ENCODE measurements around the gene SETD2.
A peak's percentile ranks its signal among the peaks of the same experiment; 100 is the strongest.
"Not testable (repeated sequence)": the region's sequence is repeated elsewhere in the genome, so short reads cannot be mapped to it uniquely, and the experiment has no call there.

Gene SETD2

DNA sequence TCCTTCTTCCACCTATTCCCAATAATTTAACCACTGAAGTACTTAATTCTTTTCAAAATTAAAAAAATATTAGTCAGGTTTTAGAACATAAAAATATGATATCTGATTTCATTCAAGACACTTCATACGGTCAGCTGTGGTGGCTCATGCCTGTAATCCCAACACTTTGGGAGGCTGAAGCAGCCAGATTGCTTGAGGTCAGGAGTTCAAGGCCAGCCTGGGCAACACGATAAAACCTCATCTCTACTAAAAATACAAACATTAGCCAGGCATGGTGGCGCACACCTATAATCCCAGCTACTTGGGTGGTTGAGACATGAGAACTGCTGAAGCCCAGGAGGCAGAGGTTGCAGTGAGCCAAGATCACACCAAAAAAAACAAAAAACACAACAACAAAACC, 127.8 kb downstream of the SETD2 start:
- FAIRE-seq (no peak), DNase-seq (ENCODE audit: insufficient read length) (no peak)
- TF ChIP-seq POLR2AphosphoS5 (IDR thresholded peaks at IDR 0.05; ENCODE audit: low read depth, low read length), result no peak
- TF ChIP-seq POLR2A (IDR thresholded peaks at IDR 0.05; ENCODE audit: low read depth, low read length), result no peak
- no peak for TF ChIP-seq TAF1 (IDR thresholded peaks at IDR 0.05; ENCODE audit: borderline replicate concordance, low read depth, low read length)

DNA sequence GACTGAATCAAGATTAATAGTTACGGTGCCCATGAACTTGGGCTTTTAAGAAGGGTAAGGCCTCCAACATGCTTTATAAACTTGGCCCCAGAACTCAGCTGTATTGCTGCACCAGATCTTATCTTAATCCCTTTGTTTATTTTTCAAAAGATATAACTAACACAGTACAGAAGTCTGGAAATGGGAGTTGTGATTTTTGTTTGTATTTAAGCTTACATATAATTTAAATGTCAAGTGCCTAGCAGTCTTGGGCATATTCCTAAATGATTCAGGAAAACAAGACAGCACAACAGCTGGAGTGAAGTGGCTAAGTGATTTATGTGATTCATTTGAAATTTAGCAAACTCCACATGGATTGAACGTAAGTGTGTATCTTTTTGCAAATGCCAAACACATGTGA, 128.3 kb downstream of the SETD2 start:
- DNase-seq (ENCODE audit: insufficient read length), result no peak
- TF ChIP-seq TAF1 (IDR thresholded peaks at IDR 0.05; ENCODE audit: borderline replicate concordance, low read depth, low read length) (no peak), POLR2A (IDR thresholded peaks at IDR 0.05; ENCODE audit: low read depth, low read length) (no peak), POLR2AphosphoS5 (IDR thresholded peaks at IDR 0.05; ENCODE audit: low read depth, low read length) (no peak)
- no peak for FAIRE-seq

DNA sequence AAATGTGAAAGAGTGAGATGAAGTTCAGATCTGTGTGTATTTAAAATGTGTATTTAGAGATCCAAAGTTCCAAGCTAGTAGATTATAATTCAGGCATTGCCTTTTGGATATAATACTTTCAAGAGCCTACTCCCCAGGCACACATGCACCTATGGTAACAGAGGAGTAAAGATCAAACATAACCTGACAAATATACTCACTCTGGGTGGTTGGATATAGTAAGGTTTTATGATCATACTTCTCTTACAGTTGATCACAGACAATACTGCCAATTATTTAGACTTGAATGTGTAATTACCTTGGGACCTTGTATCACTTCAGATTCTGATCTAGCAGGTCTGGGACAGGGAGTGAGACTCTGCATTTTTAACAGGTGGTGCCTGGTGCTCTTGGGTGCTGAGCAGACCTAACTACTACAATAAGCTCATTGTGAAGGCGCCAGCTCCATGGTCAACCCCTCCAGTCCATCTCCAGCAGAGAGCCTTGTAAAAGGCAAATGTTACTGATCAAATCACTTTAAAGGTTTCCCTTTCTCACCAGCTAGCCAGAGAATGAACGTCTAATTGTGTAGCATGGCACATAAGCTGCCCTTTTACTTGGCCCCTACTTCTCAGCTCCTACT, 128.9 kb downstream of the SETD2 start:
- TF ChIP-seq TAF1 (IDR thresholded peaks at IDR 0.05; ENCODE audit: borderline replicate concordance, low read depth, low read length) (no peak), POLR2AphosphoS5 (IDR thresholded peaks at IDR 0.05; ENCODE audit: low read depth, low read length) (no peak), POLR2A (IDR thresholded peaks at IDR 0.05; ENCODE audit: low read depth, low read length) (no peak)
- FAIRE-seq (no peak), DNase-seq (ENCODE audit: insufficient read length) (no peak)

DNA sequence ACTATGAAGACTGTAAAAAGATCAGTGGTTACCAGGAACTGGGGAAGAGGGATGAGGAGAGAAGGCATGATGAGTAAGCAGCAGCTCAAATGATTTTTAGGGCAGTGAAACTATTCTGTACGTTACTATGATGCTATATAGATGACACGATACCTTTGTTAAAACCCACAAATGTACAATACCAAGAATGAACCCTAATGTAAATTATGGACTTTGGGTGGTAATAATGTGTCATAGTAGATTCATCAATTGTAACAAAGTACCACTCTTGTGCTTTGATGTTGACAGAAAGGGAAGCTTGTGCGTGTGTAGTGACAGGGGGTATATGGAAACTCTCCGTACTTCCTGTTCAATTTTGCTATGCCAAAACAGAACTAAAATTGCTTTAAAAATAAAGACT, 132.9 kb downstream of the SETD2 start:
- not testable (repeated sequence) for FAIRE-seq; DNase-seq (ENCODE audit: insufficient read length)

DNA sequence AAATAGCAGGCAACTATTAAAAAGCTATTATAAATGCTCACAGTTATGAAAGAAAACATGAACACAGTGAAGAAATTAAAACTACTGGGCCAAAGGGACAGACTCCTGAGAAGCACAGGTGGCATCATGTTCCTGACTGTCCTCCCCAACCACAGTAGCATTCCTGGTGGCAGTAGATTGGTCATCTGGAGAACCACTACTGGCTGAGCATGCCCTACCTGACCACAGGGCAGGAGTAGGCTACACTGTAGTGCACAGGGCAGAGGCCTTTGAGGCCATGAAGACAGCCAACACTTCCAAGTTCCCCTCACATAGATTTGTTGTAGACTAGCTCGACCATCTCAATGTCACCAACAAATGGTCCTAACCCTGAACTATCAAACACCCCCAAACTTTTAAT, 135.2 kb downstream of the SETD2 start:
- TF ChIP-seq TAF1 (IDR thresholded peaks at IDR 0.05; ENCODE audit: borderline replicate concordance, low read depth, low read length) (no peak), POLR2AphosphoS5 (IDR thresholded peaks at IDR 0.05; ENCODE audit: low read depth, low read length) (no peak), POLR2A (IDR thresholded peaks at IDR 0.05; ENCODE audit: low read depth, low read length) (no peak)
- DNase-seq (ENCODE audit: insufficient read length) (no peak), FAIRE-seq (no peak)

DNA sequence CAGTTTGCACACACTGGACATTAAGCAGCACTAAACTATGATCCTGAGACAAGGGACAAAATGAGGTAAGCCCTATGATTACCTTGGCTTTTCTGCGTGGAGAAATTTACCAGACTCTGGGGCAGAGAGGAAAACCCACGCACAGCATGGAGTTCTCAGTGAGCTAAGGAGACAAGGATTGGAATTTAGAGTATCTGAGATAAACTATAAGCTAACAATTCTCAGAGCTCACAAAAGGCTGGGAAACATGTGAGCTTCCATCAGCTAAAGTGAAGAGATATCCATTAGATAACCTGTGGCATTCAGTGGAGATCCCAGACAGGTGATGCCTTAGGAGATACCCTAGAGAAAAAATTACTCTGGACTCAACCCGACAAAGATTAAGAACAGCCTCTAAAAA, 135.8 kb downstream of the SETD2 start:
- DNase-seq (ENCODE audit: insufficient read length), result no peak
- TF ChIP-seq POLR2A (IDR thresholded peaks at IDR 0.05; ENCODE audit: low read depth, low read length) (no peak), TAF1 (IDR thresholded peaks at IDR 0.05; ENCODE audit: borderline replicate concordance, low read depth, low read length) (no peak), POLR2AphosphoS5 (IDR thresholded peaks at IDR 0.05; ENCODE audit: low read depth, low read length) (no peak)
- FAIRE-seq, result no peak

DNA sequence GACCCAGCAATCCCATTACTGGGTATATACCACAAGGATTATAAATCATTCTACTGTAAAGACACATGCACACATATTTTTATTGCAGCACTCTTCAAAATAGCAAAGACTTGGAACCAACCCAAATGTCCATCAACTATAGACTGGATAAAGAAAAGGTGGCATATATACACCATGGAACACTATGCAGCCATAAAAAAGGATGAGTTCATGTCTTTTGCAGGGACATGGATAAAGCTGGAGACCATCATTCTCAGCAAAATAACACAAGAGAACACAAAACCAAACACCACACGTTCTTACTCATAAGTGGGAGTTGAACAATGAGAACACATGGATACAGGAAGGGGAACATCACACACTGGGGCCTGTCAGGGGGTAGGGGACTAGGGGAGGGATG, 137.5 kb downstream of the SETD2 start:
- not testable (repeated sequence) for FAIRE-seq; DNase-seq (ENCODE audit: insufficient read length)

DNA sequence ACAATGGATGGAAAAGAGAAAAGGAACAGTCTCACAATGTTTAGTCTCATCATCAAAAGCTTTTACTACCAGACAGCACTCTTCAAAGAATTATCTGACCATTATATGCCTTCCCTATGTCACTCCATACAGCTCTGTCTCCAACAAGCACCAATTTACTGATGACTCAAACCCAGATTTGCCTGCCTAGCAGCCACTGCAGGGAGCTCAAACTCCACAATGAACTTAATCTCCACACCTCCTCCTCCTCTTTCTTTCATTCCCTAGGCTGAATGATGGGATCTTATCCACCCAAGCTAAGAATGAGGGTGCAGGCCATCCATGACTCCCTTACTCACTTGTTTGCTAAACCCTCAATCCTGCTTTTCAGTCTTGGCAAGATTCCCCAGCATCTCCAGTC, 139.0 kb downstream of the SETD2 start:
- no peak for TF ChIP-seq POLR2AphosphoS5 (IDR thresholded peaks at IDR 0.05; ENCODE audit: low read depth, low read length)
- no peak for TF ChIP-seq TAF1 (IDR thresholded peaks at IDR 0.05; ENCODE audit: borderline replicate concordance, low read depth, low read length)
- no peak for TF ChIP-seq POLR2A (IDR thresholded peaks at IDR 0.05; ENCODE audit: low read depth, low read length)
- no peak for FAIRE-seq
- DNase-seq (ENCODE audit: insufficient read length), result no peak

DNA sequence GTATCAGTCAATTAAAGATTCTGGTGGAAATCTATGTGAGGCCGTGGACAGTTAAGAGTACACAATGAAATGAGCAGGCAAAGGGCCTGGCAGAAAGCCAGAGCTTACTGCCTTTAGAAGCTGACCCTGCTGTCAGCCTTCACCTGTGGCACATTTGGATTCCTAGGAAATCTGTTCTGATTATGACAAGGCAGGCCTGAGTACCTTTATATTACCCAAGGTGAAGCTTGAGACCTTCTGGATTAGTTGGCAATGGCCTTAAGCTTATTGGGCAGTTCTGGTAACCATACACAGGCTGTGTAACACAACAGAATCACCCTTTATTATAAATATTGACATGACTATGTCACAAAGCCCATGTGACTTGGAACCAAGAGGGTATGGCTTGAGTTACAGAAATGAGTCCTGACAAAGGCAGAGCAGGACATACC, 141.3 kb downstream of the SETD2 start:
- TF ChIP-seq POLR2AphosphoS5 (IDR thresholded peaks at IDR 0.05; ENCODE audit: low read depth, low read length) (no peak), POLR2A (IDR thresholded peaks at IDR 0.05; ENCODE audit: low read depth, low read length) (no peak), TAF1 (IDR thresholded peaks at IDR 0.05; ENCODE audit: borderline replicate concordance, low read depth, low read length) (no peak)
- DNase-seq (ENCODE audit: insufficient read length) (no peak), FAIRE-seq (no peak)

DNA sequence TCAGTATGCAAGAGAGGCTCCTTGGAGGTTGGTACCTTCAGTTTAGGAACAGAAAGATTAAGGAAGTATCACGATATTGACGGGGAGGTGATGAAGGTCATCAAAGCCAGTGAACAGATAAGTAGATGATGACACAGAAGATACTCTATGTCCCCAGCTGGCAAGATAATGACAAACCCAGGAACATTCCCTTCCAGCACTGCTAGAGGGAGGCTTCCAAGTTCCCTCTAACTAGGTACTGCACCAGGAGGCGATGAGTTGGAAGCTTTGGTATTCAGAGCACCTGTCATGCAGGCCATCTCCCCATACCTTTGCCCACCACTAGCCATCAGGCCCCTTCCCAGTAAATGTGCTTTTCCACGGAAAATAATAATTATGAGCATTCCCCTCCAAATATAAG, 143.6 kb downstream of the SETD2 start:
- FAIRE-seq (no peak), DNase-seq (ENCODE audit: insufficient read length) (no peak)
- TF ChIP-seq TAF1 (IDR thresholded peaks at IDR 0.05; ENCODE audit: borderline replicate concordance, low read depth, low read length), result no peak
- no peak for TF ChIP-seq POLR2AphosphoS5 (IDR thresholded peaks at IDR 0.05; ENCODE audit: low read depth, low read length)
- TF ChIP-seq POLR2A (IDR thresholded peaks at IDR 0.05; ENCODE audit: low read depth, low read length), result no peak

DNA sequence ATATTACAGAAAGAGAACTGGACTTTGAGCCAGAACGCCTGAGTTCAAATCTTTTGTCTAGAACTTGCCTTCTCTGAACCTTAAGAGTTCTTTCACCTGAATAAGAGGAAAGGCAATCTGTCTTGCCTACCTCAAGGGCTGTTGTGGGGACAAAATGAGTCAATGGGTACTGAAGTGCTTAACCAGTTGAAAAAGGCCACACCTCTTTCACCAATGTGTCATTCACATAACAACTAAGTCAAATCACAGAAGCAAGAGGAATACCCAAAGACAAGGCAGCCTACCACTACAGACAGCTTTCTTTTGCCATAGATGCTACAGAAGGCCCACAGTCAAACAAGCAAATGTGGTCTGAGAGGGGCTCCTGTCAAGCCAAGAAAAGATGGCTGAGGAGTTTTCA, 144.7 kb downstream of the SETD2 start:
- FAIRE-seq (peak; percentile 30), DNase-seq (ENCODE audit: insufficient read length) (peak; percentile 21)
- TF ChIP-seq TAF1 (IDR thresholded peaks at IDR 0.05; ENCODE audit: borderline replicate concordance, low read depth, low read length) (no peak), POLR2A (IDR thresholded peaks at IDR 0.05; ENCODE audit: low read depth, low read length) (no peak), POLR2AphosphoS5 (IDR thresholded peaks at IDR 0.05; ENCODE audit: low read depth, low read length) (no peak)

DNA sequence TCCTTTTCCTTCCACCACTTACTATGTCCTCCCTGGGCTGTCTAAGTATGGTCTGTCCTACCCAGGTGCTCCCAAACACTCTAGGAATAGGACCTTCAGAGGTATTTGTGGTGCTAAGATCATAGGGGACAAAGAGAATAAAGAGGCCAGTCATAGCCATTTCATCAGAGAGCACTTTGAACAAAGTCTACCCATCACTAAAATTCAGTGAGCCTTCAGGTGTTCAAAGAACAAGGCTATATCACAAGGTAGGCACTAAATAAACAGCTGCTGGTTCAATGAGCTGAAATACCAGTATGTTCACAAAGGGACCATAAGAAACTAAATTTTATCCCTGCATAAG, 145.7 kb downstream of the SETD2 start:
- no peak for DNase-seq (ENCODE audit: insufficient read length)
- TF ChIP-seq POLR2A (IDR thresholded peaks at IDR 0.05; ENCODE audit: low read depth, low read length) (no peak), POLR2AphosphoS5 (IDR thresholded peaks at IDR 0.05; ENCODE audit: low read depth, low read length) (no peak)
- FAIRE-seq, result no peak

DNA sequence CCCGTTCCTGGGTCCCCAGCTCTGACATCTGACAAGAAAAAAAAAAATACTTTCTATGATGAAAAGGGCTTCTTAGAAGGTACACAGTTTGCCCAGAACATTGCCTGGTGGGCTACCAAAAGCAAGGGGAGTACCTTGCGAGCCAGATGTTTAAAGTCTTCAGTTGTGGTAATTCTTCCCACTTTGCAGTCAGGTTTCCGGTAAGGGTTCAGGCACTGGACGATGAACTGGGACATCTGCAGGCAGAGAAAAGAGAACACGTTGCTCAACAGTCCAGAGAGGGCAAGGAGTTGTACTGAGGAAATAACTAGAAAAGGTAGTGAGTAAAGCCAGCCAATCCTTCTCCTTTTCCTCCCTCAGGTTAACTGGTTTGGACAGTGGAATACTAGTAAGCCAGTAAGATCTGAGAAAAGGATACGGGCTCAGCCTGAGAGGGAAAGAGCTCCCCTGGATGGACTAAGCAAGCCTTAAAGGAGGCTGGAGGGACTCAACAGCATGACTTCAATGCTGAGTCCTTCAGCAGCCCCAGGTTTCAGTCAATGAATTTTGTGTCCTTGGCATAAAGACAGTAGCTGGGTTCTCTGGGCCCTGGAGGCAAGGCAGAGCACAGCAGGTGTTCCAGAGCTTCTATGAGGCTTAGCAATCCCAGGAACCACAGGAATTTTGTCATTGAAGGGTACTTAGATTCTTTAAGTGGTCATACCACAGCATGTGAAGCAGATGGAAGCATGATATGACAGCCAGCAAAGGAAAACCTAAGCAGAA, 146.2 kb downstream of the SETD2 start:
- TF ChIP-seq POLR2A (IDR thresholded peaks at IDR 0.05; ENCODE audit: low read depth, low read length) (no peak), POLR2AphosphoS5 (IDR thresholded peaks at IDR 0.05; ENCODE audit: low read depth, low read length) (no peak), TAF1 (IDR thresholded peaks at IDR 0.05; ENCODE audit: borderline replicate concordance, low read depth, low read length) (no peak)
- DNase-seq (ENCODE audit: insufficient read length) (no peak), FAIRE-seq (no peak)

Measured in GM12892 (cell line).